Measurements from ENCODE around the gene TPM1. TPM values are rescaled to one million over a fixed set of nuclear protein-coding genes. Genes with fewer than 3 reads are reported as not detected.

Gene TPM1
- total RNA-seq, 4 donors from 2014 or later: 181 to 611 (median 293) TPM

DNA sequence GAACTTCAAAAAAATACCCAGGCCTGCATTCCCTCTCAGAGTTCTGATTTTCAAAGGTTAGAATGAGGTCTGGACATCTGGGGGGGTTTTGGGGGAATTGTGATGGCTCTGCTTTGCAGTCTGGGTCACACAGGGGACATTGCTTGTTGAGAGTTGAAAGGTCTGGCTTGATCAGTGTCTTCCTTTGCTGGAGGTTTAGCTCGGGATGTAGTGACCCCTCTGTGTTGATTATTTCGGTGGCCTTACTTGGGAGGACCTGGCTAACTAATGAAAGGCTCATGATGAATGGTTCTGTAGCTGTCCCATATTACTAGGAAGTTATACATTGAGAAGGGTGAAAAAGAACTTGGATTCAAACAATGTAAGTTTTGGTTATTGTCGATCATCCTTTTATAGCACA, 23.7 kb downstream of the TPM1 start:
- TF ChIP-seq, protein P1, sequence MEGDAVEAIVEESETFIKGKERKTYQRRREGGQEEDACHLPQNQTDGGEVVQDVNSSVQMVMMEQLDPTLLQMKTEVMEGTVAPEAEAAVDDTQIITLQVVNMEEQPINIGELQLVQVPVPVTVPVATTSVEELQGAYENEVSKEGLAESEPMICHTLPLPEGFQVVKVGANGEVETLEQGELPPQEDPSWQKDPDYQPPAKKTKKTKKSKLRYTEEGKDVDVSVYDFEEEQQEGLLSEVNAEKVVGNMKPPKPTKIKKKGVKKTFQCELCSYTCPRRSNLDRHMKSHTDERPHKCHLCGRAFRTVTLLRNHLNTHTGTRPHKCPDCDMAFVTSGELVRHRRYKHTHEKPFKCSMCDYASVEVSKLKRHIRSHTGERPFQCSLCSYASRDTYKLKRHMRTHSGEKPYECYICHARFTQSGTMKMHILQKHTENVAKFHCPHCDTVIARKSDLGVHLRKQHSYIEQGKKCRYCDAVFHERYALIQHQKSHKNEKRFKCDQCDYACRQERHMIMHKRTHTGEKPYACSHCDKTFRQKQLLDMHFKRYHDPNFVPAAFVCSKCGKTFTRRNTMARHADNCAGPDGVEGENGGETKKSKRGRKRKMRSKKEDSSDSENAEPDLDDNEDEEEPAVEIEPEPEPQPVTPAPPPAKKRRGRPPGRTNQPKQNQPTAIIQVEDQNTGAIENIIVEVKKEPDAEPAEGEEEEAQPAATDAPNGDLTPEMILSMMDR (IDR thresholded peaks at IDR 0.05; ENCODE audit: low read depth): no peak

DNA sequence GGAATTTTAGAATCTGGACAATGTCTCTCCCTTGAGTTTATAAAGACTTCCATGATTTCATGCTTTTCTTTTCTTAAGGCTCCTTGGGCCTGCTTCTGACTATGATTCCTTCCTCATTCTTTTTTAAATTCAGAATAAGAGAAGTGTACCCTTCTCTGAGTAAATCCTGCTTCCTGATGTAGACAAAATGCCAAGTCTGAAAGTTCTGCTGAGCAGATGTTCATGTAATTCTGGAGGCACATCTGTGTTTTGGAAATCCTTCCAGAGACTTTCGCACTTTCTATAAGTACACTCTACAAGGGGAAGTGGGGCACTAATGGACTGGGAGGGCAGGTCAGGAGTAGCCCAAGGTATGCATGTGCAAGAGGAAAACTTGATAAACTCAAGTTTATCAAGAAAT, 24.8 kb downstream of the TPM1 start:
- TF ChIP-seq, protein P1 (IDR thresholded peaks at IDR 0.05; ENCODE audit: low read depth): no peak

GRCh38 chr15:63067976-63068743, 25.6 kb downstream of the TPM1 start:
- TF ChIP-seq, protein P1 (IDR thresholded peaks at IDR 0.05; ENCODE audit: low read depth): no peak

- TF ChIP-seq, protein P1 (IDR thresholded peaks at IDR 0.05; ENCODE audit: low read depth): no peak
Measured at GRCh38 chr15:63069616-63070090, 27.1 kb downstream of the TPM1 start.

- TF ChIP-seq, protein P1 (IDR thresholded peaks at IDR 0.05; ENCODE audit: low read depth): no peak
Measured at GRCh38 chr15:63070681-63071129, 28.2 kb downstream of the TPM1 start.

DNA sequence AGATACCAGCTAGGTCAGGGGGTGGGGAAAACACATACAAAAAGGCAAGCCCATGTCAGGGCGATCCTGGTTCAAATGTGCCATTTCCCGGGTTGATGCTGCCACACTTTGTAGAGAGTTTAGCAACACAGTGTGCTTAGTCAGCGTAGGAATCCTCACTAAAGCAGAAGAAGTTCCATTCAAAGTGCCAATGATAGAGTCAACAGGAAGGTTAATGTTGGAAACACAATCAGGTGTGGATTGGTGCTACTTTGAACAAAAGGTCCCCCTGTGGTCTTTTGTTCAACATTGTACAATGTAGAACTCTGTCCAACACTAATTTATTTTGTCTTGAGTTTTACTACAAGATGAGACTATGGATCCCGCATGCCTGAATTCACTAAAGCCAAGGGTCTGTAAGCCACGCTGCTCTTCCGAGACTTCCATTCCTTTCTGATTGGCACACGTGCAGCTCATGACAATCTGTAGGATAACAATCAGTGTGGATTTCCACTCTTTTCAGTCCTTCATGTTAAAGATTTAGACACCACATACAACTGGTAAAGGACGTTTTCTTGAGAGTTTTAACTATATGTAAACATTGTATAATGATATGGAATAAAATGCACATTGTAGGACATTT, 28.9 kb downstream of the TPM1 start:
- TF ChIP-seq, protein P1 (IDR thresholded peaks at IDR 0.05; ENCODE audit: low read depth): no peak

- TF ChIP-seq, protein P1 (IDR thresholded peaks at IDR 0.05; ENCODE audit: low read depth): no peak
Measured at GRCh38 chr15:63072023-63072650, 29.6 kb downstream of the TPM1 start.
